ENCODE measurements around the gene C4orf50.

C4orf50 gene

DNA sequence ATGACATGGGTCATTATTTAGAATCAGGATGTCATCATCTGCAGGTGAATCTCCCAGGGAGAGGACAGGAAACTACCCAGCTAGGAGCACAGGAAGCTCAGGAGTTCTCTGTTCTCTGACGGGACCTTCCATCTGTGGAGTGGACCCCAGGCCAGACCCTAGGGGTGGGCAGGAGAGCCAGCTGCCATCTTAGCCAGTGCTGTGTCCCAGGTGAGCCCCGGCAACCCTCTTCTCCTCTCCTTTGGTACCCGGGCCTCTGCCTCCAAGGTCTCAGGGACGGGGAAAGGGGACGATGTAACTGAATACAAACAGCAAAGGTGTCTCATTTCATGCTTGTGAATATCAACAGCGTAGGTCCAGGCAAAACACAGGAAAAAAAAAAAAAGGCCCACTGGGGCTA, 48.5 kb downstream of the C4orf50 start:
- no CpG with 5 or more reads among the region's 6 CpGs for WGBS (ENCODE audit: insufficient coverage, insufficient read length)
- no peak overlapping the region for H3K27ac ChIP-seq (ENCODE audit: low read length)

DNA sequence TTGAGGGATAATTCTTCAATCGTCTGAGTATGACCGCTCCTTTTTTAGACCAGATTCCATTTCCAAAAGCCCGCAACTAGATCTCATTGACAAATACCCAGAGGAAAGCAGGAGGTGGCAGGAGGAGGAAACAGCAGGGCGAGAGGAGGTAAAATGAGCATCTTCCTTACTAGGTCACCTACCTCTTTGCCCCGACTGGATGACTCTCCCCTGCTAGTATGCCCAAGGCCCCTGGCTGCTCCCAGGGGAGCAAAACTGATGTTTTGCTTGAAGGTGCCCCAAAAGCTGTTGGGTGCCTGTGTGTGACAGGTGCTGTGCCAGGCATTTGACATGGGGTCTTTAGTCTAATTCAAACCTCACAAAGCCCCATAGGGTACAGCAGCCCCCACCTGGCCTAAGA, 48.9 kb downstream of the C4orf50 start:
- H3K27me3 ChIP-seq (ENCODE audit: control insufficient read depth, insufficient read depth, low read length), result no peaks in the 10 kb centered on the region
- no peak overlapping the region for H3K27ac ChIP-seq (ENCODE audit: low read length)
- H3K4me3 ChIP-seq (ENCODE audit: low read length), result no peak overlapping the region
- no peak for DNase-seq (ENCODE audit: low read depth, low spot score)
- no peaks in the 10 kb centered on the region for H3K36me3 ChIP-seq (ENCODE audit: control insufficient read depth, insufficient read depth, low read length)
- no CpG with 5 or more reads among the region's 5 CpGs for WGBS (ENCODE audit: insufficient coverage, insufficient read length)
- H3K4me1 ChIP-seq (ENCODE audit: control insufficient read depth, insufficient read depth, low read length), result no peaks in the 10 kb centered on the region
- no peaks in the 10 kb centered on the region for H3K9me3 ChIP-seq (ENCODE audit: control insufficient read depth, insufficient read depth, low read length)

More for the DNA sequence above, 48.5 kb downstream of the C4orf50 start:
- no peak overlapping the region for H3K4me3 ChIP-seq (ENCODE audit: low read length)
- H3K4me1 ChIP-seq (ENCODE audit: control insufficient read depth, insufficient read depth, low read length), result no peaks in the 10 kb centered on the region
- H3K27me3 ChIP-seq (ENCODE audit: control insufficient read depth, insufficient read depth, low read length), result no peaks in the 10 kb centered on the region
- no peaks in the 10 kb centered on the region for H3K36me3 ChIP-seq (ENCODE audit: control insufficient read depth, insufficient read depth, low read length)
- H3K9me3 ChIP-seq (ENCODE audit: control insufficient read depth, insufficient read depth, low read length), result no peaks in the 10 kb centered on the region
- DNase-seq (ENCODE audit: low read depth, low spot score), result no peak

DNA sequence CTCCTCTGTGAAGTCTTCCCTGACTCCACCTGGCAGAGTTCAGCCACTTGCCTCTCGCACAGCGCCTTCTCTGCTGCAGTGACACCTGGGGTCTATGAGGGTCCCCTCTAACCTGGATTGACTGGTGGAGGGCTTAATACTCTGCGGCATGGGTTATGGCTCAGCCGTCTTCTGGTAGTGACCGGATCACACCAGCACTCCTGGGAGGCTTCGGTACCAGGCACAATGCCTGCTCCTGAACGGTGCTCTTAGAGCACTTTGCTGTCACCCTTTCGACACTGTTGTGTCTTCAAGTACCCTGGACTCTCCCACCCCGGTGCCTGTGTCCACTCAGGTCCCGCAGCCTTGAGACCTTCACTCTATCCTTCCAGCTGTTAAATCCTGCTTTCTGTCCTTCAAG, 50.0 kb downstream of the C4orf50 start:
- WGBS (ENCODE audit: insufficient coverage, insufficient read length), result no CpG with 5 or more reads among the region's 10 CpGs
- Histone ChIP-seq H3K27me3 (ENCODE audit: control insufficient read depth, insufficient read depth, low read length) (no peaks in the 10 kb centered on the region), H3K27ac (ENCODE audit: low read length) (no peak overlapping the region), H3K9me3 (ENCODE audit: control insufficient read depth, insufficient read depth, low read length) (no peaks in the 10 kb centered on the region), H3K4me1 (ENCODE audit: control insufficient read depth, insufficient read depth, low read length) (no peaks in the 10 kb centered on the region), H3K4me3 (ENCODE audit: low read length) (no peak overlapping the region), H3K36me3 (ENCODE audit: control insufficient read depth, insufficient read depth, low read length) (no peaks in the 10 kb centered on the region)
- no peak for DNase-seq (ENCODE audit: low read depth, low spot score)

DNA sequence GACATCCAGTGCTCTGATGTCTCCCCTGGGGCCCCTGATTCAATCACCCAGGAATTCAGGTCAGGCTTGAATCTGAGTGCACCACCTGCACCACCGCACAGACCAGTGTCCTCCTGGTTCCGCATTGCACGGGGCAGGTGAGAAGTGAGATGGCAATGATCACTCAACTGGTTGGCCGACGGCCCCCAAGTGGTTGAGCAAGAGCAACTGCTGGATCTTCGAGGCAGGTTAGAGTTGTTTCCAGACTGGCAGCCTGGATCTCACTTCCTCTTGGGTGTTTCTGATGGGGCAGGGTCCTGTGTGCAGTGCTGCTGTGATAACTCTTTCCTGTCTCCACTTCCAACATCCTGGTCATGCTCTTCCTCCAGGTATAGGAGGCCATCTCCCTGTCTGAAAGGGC, 50.4 kb downstream of the C4orf50 start:
- H3K27me3 ChIP-seq (ENCODE audit: control insufficient read depth, insufficient read depth, low read length), result no peaks in the 10 kb centered on the region
- no CpG with 5 or more reads among the region's 6 CpGs for WGBS (ENCODE audit: insufficient coverage, insufficient read length)
- H3K27ac ChIP-seq (ENCODE audit: low read length), result no peak overlapping the region
- no peaks in the 10 kb centered on the region for H3K4me1 ChIP-seq (ENCODE audit: control insufficient read depth, insufficient read depth, low read length)
- H3K9me3 ChIP-seq (ENCODE audit: control insufficient read depth, insufficient read depth, low read length), result no peaks in the 10 kb centered on the region
- H3K4me3 ChIP-seq (ENCODE audit: low read length), result no peak overlapping the region
- DNase-seq (ENCODE audit: low read depth, low spot score), result no peak
- no peaks in the 10 kb centered on the region for H3K36me3 ChIP-seq (ENCODE audit: control insufficient read depth, insufficient read depth, low read length)

DNA sequence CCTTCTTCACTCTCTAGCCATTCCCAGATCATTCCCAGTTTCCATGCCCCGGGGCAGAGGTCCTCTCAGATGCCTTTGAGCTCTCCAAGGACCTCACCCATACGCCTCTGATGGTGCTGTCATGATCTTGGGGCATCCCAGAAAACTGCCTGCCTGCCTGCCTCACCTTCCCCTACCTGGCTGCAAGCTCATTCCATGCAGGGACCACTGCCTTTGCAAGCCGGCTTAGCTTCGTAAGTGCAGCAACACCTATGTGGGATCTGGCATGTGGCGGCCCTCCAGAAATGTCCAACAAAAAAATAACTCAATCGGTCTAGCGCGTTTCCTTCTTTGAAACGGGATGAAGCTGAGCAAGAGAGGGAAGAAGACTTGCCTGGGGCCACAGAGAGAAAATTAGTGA, 53.0 kb downstream of the C4orf50 start:
- Histone ChIP-seq H3K9me3 (ENCODE audit: control insufficient read depth, insufficient read depth, low read length) (no peaks in the 10 kb centered on the region), H3K4me1 (ENCODE audit: control insufficient read depth, insufficient read depth, low read length) (no peaks in the 10 kb centered on the region), H3K27ac (ENCODE audit: low read length) (no peak overlapping the region), H3K36me3 (ENCODE audit: control insufficient read depth, insufficient read depth, low read length) (no peaks in the 10 kb centered on the region), H3K27me3 (ENCODE audit: control insufficient read depth, insufficient read depth, low read length) (no peaks in the 10 kb centered on the region), H3K4me3 (ENCODE audit: low read length) (no peak overlapping the region)
- WGBS (ENCODE audit: insufficient coverage, insufficient read length), result no CpG with 5 or more reads among the region's 9 CpGs
- no peak for DNase-seq (ENCODE audit: low read depth, low spot score)

DNA sequence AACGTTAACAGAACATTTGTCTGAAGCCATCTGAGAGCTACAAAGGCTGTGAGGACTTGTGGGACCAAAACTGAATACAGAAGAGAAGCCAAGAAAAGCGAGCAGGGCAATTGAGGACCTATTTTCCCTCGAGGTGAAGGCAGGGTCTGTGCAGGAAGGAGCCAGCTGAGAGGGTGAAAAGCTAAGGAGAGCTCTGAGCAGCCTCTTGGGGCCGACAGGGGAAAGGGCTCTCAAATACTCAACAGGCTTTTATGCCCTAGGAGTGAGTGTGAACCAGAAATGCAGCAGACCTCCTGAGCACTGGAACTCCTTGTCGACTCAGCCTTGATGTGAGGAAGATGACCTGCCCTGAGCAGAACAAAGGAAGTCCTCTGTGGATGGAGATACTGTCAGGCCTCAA, 54.2 kb downstream of the C4orf50 start:
- no peaks in the 10 kb centered on the region for H3K27me3 ChIP-seq (ENCODE audit: control insufficient read depth, insufficient read depth, low read length)
- WGBS (ENCODE audit: insufficient coverage, insufficient read length), result no CpG with 5 or more reads among the region's 5 CpGs
- no peak overlapping the region for H3K27ac ChIP-seq (ENCODE audit: low read length)
- no peak overlapping the region for H3K4me3 ChIP-seq (ENCODE audit: low read length)
- no peaks in the 10 kb centered on the region for H3K4me1 ChIP-seq (ENCODE audit: control insufficient read depth, insufficient read depth, low read length)
- no peak for DNase-seq (ENCODE audit: low read depth, low spot score)
- H3K9me3 ChIP-seq (ENCODE audit: control insufficient read depth, insufficient read depth, low read length), result no peaks in the 10 kb centered on the region
- H3K36me3 ChIP-seq (ENCODE audit: control insufficient read depth, insufficient read depth, low read length), result no peaks in the 10 kb centered on the region

DNA sequence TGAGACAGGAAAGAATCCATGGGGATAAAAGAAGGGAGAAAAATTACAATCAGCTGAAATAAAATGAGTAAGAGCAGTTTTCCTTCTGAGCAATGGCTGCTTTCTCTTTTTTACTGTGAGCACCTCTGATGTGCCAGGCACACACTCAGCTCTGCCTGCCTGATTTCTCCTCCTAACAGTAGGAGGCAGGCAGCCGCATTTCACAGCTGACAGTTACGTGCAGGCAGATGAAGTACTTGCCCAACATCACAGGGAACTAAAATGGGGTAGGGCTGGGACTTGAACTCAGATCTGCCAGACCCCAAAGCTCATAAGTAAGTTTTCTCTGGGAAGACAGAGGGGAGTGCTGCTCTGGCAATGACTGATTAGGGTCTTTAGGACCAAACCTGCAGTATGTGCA, 54.6 kb downstream of the C4orf50 start:
- WGBS (ENCODE audit: insufficient coverage, insufficient read length), result no CpG with 5 or more reads among the region's 2 CpGs

DNA sequence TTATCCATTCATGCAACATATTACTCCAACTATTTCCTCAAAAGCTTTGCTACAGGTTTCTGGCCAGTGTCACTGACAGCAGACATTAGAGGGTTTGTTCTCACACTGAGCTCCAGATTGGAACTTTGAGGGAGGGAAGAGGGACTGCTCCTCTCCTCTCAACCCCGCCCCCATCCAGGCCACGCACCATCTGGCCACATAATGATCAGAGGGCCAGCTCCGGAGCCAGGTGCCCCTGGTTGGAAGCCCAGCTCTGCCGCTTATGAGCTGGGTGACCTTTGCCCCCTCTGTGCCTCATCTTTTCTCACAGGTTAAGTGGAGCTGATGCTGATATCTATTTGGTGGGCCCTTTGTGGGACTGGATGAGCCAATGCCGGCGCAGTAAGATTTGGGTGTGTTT, 55.8 kb downstream of the C4orf50 start:
- WGBS (ENCODE audit: insufficient coverage, insufficient read length), result no CpG with 5 or more reads among the region's 6 CpGs
- H3K4me1 ChIP-seq (ENCODE audit: control insufficient read depth, insufficient read depth, low read length), result no peaks in the 10 kb centered on the region
- H3K4me3 ChIP-seq (ENCODE audit: low read length), result no peak overlapping the region
- H3K27ac ChIP-seq (ENCODE audit: low read length), result no peak overlapping the region
- H3K36me3 ChIP-seq (ENCODE audit: control insufficient read depth, insufficient read depth, low read length), result no peaks in the 10 kb centered on the region
- no peaks in the 10 kb centered on the region for H3K9me3 ChIP-seq (ENCODE audit: control insufficient read depth, insufficient read depth, low read length)
- DNase-seq (ENCODE audit: low read depth, low spot score), result no peak
- H3K27me3 ChIP-seq (ENCODE audit: control insufficient read depth, insufficient read depth, low read length), result no peaks in the 10 kb centered on the region

More for the DNA sequence above, 54.6 kb downstream of the C4orf50 start:
- DNase-seq (ENCODE audit: low read depth, low spot score), result no peak
- Histone ChIP-seq H3K4me1 (ENCODE audit: control insufficient read depth, insufficient read depth, low read length) (no peaks in the 10 kb centered on the region), H3K9me3 (ENCODE audit: control insufficient read depth, insufficient read depth, low read length) (no peaks in the 10 kb centered on the region), H3K4me3 (ENCODE audit: low read length) (no peak overlapping the region), H3K27ac (ENCODE audit: low read length) (no peak overlapping the region), H3K36me3 (ENCODE audit: control insufficient read depth, insufficient read depth, low read length) (no peaks in the 10 kb centered on the region), H3K27me3 (ENCODE audit: control insufficient read depth, insufficient read depth, low read length) (no peaks in the 10 kb centered on the region)

DNA sequence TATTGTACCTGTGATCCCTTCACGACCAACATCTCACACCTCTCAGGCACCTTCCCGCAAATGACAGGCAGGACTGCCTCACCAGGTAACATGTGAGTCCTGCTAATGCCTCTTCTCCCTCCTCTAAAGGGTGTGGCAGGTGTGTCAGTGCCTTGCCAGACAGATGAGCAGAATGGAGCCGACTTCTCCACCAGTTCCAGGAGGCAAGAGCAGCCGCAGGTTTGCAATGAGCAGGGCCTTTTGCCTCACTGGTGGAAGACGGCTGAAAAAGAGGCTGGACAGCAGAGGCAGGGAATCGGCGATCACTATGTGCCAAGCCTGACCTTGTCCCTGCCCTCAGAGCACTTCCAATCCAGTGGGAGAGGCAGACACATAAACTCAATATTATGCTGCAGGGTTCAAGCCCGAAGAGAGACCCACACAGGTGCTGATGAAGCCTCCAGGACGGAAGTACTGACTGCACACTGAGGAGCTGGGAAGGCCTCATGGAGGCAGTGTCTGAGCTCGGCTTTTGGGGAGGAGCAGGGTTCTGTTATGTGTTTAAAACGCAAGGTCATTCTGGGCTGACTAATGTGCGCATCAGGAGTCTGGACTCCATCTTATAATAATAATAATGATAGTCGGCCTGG, 57.9 kb downstream of the C4orf50 start:
- DNase-seq (ENCODE audit: low read depth, low spot score), result no peak
- H3K36me3 ChIP-seq (ENCODE audit: control insufficient read depth, insufficient read depth, low read length), result no peaks in the 10 kb centered on the region
- no peaks in the 10 kb centered on the region for H3K9me3 ChIP-seq (ENCODE audit: control insufficient read depth, insufficient read depth, low read length)
- H3K27me3 ChIP-seq (ENCODE audit: control insufficient read depth, insufficient read depth, low read length), result no peaks in the 10 kb centered on the region
- WGBS (ENCODE audit: insufficient coverage, insufficient read length), result no CpG with 5 or more reads among the region's 13 CpGs
- H3K4me1 ChIP-seq (ENCODE audit: control insufficient read depth, insufficient read depth, low read length), result peaks cover 2% of the 10 kb centered on the region; the same call in 1 of the 2 replicates
- H3K4me3 ChIP-seq (ENCODE audit: low read length), result no peak overlapping the region
- H3K27ac ChIP-seq (ENCODE audit: low read length), result no peak overlapping the region

DNA sequence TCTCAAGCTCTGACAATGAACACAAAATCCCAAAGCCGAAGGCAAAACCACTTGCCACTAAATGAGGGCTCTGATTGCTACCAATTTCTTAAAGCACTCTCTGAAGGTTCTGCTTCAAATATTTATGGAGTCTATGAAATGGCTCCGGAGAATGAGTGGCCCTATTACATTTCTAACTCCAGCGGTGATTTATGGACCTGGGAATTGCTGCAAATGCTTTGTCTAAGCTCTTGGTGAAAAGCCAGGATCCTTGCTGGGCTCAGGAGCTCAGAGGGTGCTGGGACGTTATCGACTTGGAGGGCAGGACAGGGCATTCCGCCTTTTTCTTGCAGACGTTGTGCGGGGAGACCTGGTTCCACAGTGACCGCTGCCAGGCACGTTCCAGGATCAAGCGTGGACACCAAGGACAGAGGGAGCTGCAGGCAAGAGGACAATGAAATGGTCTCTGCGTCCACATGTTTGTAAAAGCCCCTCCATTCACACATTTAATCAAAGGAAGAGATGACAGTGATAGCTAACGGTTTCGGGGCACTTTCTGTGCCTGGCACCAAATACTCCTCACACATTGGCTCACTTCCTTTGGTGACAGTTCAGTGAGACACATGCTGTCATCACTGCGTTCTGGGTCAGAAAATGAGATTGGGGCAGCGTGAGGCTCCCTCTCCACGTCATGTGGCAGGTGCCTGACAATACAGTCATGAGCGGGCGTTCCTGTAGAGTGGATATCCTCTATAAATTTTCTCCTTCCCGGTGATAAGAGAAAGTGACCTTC, 58.8 kb downstream of the C4orf50 start:
- H3K27me3 ChIP-seq (ENCODE audit: control insufficient read depth, insufficient read depth, low read length), result no peaks in the 10 kb centered on the region
- H3K27ac ChIP-seq (ENCODE audit: low read length), result no peak overlapping the region
- H3K4me1 ChIP-seq (ENCODE audit: control insufficient read depth, insufficient read depth, low read length), result peaks cover 2% of the 10 kb centered on the region; the same call in 1 of the 2 replicates
- DNase-seq (ENCODE audit: low read depth, low spot score), result no peak
- WGBS (ENCODE audit: insufficient coverage, insufficient read length), result no CpG with 5 or more reads among the region's 20 CpGs
- no peaks in the 10 kb centered on the region for H3K36me3 ChIP-seq (ENCODE audit: control insufficient read depth, insufficient read depth, low read length)
- H3K9me3 ChIP-seq (ENCODE audit: control insufficient read depth, insufficient read depth, low read length), result no peaks in the 10 kb centered on the region
- H3K4me3 ChIP-seq (ENCODE audit: low read length), result no peak overlapping the region
